HTR-8/SVneo (cell line): ENCODE results near the gene TARS2.

Experiments used
- DNase-seq: peaks from one replicate; pipeline ENCODE4 v3.0.0; 2011; ENCODE audit warnings: low spot score, mixed read lengths; ENCODE audit not compliant: insufficient read length
- FAIRE-seq: peaks from 2 replicates; lab custom pipeline; 2011; peaks lifted over from hg19 to GRCh38; lab: Jason Lieb, UNC

TARS2 gene

GRCh38 chr1:150507912-150508864 lies 21.0 kb downstream of the TARS2 start, which contains the start of gene ECM1:
Gene ECM1 (plus strand): TSS chr1:150508109. CDS start chr1:150508210, 101 bp downstream.
- DNase-seq (peak; percentile 74), FAIRE-seq (no peak)

DNA sequence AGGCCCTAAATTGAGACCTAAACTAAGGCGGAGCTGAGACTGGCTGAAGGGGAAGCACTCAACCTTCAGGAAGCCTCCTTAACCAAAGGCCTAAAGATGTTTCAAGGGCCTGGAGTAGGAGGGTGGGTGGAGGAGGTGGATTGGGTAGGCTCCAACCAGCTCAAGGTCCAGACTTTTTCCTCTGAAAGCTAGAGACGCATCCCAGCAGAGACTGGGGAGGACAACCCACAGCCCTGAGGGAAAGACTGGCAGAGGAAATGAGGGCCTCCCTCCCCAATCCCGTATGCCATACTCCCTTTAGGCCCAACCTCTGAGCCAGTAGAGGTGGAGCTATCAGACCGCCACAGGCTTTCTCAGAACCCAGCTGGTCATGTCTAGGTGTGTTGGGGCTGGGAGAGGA lies 21.8 kb downstream of the TARS2 start:
- DNase-seq (no peak), FAIRE-seq (no peak)

- DNase-seq, result no peak
- no peak for FAIRE-seq
These were observed 24.3 kb downstream of the TARS2 start for GRCh38 chr1:150511551-150511950.

DNA sequence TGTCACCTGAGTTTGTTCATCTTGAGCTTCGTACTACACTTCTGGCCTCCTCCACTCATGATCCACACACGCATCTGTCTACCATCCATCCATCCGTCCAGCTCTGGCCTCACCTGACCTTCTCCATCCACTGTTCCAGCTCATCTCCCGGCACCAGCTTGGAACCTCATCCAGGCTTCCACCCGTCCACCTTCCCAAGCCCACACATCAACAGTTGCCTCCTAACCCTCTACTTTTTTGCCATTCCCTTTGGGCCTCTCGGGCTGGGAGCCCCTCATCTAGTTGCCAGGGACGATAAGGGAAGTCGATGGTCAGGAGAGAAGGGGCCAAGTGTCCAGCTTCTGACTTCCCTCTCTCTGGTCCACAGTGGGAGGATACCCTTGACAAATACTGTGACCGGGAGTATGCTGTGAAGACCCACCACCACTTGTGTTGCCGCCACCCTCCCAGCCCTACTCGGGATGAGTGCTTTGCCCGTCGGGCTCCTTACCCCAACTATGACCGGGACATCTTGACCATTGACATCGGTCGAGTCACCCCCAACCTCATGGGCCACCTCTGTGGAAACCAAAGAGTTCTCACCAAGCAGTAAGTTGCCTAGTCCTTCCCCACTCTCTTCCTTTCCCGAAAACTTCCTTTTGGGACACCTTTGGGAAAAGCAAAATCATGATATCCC lies 24.9 kb downstream of the TARS2 start:
- no peak for FAIRE-seq
- DNase-seq, result no peak

- no peak for FAIRE-seq
These were observed 25.6 kb downstream of the TARS2 start for GRCh38 chr1:150512846-150513245.

GRCh38 chr1:150513351-150513791 lies 26.2 kb downstream of the TARS2 start:
- no peak for DNase-seq
- no peak for FAIRE-seq

More at GRCh38 chr1:150512846-150513245, 25.6 kb downstream of the TARS2 start:
- DNase-seq, result no peak

DNA sequence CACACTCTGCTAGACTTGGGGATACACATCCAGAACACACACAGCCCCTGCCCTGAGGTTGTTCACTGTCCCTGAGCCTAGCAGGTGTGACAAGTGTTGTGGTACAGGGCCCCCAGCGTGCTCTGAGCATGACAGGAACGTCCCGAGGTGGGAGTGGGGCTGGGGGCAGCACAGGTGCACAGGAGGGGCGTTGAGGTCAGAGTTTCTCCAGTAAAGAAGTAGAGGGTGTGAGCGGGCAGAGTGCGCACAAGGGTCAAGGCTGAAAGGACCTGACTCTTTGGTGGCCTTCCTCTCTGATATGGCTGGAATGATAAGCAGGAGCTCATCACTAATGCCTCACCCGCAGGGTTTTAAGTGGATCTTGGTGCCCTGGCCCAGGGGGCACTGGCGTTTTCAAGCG lies 27.0 kb downstream of the TARS2 start:
- FAIRE-seq, result no peak
- no peak for DNase-seq

- no peak for FAIRE-seq
- no peak for DNase-seq
These were observed 27.7 kb downstream of the TARS2 start for GRCh38 chr1:150514913-150515327.

DNA sequence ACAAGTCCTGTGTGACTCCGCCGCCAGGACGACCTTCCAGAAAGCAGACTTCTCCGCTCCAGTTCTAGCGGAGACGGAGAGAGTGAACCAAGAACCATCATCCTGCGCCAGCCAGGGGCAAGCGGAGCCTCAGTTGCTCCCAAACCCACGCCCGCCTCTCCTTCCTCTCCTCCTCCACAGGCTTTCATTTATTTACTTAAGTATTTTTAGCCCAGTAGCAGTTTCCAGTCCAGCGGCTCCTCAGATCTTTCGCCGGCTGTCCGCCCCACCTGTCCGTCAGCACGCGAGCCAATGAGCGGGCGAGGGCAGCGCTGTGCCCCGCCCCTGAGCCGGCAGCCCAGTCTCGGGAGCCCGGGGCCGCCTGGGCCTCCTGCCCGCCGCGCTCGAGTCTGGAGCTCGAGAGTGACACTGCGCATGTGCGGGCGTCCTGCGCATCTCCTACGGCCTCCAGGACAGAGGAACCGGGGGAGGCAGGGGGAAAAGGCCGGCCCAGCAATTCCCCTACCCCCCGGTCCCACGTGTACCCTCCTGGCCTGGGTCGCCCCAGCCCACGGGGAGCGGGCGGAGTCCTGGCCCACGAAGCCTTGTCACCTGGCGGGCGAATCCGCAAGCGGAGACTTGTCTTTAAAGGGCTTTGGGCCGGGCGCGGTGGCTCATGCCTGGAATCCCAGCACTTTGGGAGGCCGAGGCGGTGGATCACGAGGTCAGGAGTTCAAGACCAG lies 28.3 kb downstream of the TARS2 start, which contains the start of gene FALEC:
FALEC (plus strand) TSS at position 425 of the 722 bp plus-strand sequence.
- DNase-seq, result peak; percentile 96
- FAIRE-seq, result peak; percentile 64

GRCh38 chr1:150516050-150516591 lies 28.9 kb downstream of the TARS2 start:
- no peak for DNase-seq

DNA sequence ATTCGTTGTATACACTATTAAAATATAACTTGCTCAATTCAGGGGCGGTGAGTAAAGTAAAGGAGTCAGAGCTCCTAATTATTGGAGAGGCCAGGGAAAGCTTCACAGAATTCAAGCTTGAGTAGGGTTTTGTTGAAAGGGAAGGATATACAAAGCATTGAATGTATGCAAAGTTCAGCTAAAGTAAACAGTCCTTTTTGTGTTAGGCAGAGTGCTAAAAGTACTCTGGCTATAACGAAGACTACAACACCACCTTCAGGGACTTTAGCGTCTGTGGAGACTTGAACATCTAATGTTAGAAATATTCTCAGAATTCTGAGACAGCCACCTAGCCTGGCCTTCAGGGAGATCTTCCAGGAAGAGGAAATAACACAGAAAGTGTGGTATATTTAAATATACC lies 29.4 kb downstream of the TARS2 start:
- FAIRE-seq (no peak), DNase-seq (no peak)

More at GRCh38 chr1:150516050-150516591, 28.9 kb downstream of the TARS2 start:
- no peak for FAIRE-seq

DNA sequence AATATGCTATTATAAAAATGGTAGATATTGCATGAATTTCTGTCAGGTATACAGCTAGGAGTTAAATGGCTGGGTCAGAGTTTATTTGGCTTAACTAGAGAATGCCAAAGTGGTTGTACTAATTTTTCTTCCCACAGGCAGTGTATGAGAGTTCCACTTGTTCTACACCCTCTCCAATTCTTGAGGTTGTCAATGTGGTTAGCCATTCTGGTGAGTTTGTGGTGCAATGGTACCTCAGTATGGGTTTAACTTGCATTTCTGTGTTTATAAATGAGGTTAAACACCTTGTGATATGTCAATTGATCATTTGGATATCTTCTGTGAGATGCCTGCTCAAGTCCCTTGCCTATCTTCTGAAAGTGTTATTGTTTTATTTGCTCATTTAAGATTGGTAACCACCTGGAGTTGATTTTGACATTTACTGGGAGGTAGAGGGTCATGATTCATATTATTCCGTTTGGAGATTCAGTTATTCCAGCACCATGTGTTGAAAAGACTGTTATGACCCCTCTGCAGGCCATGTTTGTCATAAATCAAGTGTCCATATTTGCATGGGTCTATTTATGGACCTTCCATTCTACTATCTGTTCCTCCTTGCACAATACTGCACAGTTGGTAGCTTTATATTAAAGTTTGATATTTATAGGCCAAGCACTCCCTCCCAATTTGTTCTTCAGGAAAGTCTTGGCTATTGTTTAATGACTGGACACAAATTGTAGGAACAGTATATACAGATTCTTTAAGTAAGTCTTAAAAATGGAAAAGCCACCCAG lies 34.2 kb downstream of the TARS2 start:
- FAIRE-seq (no peak), DNase-seq (no peak)

- FAIRE-seq (no peak), DNase-seq (no peak)
These were observed 38.1 kb downstream of the TARS2 start for GRCh38 chr1:150525348-150525747.

DNA sequence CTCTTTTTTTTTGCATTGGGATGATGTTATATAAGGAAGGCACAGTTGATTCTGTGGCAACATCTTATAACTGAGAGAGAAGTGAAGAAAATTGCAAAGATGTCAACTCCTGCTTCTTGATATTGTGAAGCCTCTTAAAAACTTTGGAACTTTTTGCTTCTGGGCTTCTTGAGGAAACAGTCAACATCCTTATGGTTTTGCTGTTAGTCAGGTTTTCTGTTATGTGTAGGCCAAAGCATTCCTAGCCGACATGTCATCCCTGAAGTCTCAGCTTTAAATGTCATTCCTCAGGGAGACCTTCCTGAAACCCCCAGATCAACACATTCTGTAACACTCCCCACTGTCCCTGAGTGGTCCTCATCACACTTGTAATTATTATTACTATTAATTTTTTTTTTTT lies 41.0 kb downstream of the TARS2 start:
- FAIRE-seq, result no peak
- no peak for DNase-seq

GRCh38 chr1:150529017-150529416 lies 41.8 kb downstream of the TARS2 start:
- no peak for FAIRE-seq
- no peak for DNase-seq

- DNase-seq (no peak), FAIRE-seq (no peak)
These were observed 43.4 kb downstream of the TARS2 start for GRCh38 chr1:150530491-150531159.

- FAIRE-seq (no peak), DNase-seq (no peak)
These were observed 45.6 kb downstream of the TARS2 start for GRCh38 chr1:150532860-150533259.

GRCh38 chr1:150534002-150534401 lies 46.8 kb downstream of the TARS2 start:
- no peak for FAIRE-seq
- DNase-seq, result no peak
